ENCODE measurements around the gene DAZAP1.

DAZAP1 gene

DNA sequence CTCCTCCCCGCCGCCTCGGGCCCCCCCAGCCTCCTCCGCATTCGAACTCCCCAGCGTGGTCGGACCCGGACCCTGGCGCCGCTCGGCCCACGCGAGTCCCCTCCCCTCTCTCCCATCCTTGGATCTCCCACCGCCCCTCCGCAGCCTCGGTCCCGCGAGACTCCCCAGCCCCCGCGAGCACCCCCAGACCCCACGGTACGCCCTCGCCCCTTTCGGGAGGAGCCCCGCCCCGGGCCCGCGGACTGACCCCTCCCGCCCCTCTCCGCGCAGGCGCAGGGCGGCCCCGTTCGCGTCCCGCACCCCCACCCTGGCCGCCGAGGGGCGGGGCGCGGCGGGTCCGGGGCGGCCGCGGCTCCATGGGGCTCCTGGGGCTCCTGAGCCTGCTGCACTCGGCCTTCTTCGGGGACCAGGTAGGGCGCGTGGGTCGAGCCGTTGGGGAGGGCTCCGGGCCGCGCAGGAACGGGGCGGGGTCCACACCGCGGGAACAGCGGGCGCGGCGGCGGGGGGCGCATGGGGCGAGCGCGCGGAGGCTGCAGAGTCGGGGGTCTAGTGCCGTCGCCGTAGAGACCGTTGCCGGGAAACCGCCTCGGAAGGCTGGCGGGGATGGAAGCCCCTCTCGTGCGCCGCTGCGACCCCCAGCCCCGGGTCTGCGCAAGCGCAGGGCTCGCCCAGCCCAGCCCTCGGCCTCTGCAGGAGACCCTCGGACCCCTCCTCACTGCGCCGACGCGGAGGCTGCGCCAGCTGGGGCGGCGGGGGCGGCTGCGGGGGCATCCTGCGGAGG, 38.7 kb downstream of the DAZAP1 start:
- DNase-seq = no peak

DNA sequence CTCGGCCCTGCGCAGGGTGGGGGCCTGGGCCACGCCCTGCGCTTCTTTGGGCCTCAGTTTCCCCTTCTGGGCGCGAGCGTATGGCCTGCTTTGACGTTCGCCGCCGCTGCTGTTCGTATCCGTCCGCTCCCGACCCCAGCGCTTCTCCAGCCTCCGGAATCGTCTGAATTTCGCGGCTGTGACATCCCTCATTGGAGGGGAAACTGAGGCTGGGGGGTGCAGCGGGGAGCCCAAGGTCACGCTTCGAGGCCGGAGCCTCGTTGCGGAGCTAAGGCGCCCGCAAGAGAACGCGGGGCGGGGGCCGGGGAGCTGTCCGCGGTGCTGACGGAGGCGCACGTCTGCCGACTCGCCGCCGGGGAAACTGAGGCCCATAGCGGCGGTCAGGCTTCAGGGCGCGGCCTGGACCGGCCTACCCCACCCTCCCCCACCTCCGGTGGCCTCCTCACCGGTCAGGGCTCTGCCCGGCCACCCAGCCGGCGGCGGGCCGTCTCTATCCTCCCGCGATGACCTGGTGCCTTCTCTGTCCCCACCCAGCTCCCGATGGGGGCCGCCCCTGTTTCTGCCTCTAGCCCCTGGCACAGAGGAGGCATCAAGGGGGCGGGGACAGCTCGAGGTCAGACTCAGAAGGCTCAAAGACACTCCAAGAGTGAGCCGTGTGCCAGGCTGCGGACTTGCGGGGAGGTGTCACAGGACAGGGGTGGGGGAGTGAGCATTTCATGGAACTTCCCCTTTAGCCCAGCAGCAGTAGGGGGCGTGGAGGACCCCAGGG, 39.5 kb downstream of the DAZAP1 start:
- no peak for DNase-seq

DNA sequence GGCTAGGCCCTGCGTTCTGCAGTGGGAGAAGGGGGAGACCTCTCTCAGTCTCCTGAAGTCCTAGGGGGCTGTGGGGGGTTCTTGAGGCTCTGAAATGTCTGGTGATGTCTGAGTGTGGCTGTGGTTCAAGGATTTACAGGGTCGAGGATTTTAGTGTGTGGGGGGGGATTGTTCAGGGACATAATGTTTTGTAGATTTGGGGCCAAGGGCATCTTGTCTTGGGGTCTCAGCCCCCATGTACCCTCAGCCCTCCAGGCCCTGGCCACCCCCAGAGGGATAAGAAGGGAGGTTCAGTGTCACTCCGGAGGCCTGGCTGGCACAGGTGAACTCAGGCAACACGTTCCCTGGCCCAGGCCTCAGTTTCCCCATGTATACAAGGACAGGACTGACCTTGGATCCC, 40.1 kb downstream of the DAZAP1 start:
- DNase-seq = no peak

DNA sequence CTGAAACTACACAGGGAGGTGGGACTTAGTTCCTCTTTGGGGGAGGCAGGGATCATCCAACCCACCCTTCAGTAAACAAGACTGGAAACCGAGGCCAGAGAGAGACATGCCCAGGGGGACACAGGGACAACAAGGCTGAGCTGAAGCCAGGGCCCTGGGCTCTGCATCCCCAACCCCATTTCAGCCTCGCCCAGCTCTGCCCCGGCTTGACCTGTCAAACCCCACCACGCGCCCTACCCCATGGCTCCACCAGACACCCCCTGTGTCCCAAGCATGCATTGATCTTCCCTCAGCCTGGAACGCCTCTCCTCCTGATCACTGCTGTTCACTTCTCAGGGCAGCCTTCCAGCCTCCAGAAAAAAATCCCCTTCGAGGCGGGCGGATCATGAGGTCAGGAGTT, 40.6 kb downstream of the DAZAP1 start:
- DNase-seq = no peak

DNA sequence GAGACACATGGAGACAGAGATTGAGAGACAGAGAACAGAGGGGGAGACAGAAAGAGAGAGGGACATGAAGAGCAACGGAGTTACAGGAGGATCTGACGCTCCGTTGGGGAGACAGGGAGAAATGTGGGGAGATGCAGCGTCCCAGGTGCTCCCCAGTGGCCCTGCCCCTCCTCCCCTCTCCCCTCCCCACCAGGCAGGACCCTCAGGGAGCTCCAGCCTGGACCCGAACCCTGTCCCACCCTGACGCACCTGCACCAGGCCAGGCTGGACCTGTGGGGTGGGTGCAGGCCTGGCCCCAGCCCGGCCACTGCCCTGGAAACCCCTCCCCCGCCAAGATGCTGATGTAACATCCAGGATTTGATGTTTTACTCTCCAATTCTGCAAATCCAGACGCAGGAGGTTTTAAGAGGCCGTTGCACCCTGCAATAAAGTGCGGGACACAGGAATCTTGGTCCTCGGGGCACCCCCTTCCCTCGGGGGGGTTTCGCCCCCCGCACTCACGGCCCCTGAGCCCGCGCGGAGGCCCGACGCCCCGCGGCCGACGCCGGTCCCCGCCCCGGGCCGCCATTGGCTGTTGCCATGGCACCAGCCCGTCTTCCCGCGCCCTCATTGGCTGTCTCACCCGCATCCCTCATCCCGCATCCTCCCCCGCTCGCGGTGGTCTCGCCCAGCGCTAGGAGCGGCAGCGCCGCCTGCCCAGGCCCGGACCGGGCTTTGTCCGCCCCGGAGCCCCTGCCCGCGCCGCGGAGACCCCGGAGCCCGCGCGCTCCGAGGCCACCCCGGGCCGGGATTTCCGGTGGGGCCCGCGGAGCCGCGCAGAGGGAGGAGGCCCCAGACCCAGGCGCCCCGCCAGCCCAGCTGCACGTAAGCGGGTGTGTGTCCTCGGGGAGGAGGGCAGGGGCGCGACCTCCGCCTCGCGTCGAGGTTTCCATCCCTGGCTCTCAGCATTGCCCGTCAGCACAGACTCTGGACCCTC, 42.4 kb downstream of the DAZAP1 start, which contains the start of gene APC2:
TSS of gene APC2 (plus strand) at position 655 of the 976 bp plus-strand sequence. CDS start 2,881 bp downstream, outside the sequence.
- no peak for DNase-seq

DNA sequence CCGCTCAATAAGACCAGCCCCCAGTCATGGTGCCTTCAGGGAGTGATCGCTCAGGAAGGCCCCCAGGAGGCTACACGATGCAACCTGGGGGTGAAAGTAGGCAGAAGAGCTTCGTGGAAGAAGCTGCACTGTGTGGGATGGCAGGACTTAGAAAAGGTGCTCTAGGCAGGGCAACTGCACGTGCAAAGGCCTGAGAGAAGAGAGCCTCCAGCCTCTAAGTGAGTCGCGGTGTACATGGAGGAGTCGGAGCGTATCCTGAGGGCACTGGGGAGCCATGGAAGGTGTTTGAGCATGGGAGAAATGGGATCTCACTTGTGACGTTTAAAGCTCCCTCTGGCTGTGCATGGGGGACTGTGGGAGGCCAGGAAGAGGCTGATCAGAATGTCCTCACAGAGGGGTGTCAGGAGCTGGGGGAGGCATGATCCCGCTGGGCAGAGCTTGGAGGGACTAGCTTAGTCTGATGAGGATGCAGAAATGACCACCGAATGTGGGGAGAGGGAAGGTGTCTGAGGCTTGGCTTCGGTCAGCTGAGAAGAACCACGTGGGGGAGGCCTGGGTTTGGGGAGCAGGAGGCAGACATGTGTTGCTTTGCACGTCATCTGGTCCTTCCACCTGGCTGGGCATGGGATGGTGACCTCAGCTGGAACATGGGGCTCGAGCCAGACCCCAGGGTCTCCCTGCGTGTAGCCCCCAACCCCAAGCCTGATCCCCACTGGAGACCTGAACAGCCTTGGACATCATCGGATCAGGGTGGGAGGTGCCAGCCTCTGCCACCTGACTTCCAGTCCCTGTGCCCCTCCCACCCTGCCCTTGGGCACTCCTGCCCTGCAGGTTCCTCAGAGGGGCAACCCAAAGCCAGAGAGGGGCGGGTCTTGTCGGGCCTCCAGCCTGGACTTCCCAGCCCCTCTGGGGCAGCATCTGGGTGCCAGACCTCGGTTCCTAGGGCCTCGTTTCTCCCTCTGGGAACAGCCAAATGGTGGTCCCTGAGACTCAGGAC, 43.6 kb downstream of the DAZAP1 start:
- DNase-seq = no peak

DNA sequence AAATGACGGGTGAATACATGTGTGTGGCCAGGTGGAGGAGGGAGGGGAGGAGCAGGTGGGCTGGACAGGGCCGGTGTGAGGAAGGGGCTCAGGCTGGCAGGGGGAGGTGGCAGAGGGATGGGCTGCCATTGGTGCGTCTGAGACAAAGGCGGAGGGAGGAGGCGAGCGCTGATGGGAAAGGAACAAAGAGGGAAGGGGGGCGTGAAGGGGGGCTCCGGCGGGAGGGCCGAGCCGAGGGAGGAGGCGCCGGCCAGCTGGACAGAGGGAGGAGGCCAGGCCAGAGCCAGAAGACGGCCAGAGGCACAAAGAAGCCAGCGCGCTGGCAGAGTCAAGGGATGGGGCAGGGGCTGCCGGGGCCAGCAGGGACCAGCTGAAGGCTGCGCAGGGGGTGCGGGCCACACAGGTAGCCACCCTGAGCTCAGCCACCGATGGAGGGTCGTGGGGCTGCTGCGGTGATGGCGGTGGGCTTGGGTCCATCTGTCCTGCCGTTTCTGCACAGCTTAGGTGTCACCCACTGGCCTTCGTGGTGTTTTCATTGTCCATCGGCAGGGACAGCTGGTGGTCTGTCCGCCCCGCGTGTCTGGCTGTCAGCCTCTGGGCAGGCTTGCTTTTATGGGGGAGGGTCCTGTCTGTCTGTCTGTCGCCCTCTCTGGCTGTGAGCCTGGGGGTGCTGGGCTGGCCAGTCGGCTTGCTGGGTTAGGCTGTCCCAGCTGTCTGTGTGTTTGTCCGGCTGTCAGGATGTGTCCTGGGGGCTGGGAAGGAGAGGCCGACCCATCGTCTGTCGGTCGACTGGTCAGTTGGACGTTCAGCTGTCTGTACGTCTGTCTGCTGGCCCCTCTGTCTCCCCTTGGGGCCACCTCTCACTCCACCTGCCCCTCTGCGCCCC, 44.8 kb downstream of the DAZAP1 start:
- no peak for DNase-seq

DNA sequence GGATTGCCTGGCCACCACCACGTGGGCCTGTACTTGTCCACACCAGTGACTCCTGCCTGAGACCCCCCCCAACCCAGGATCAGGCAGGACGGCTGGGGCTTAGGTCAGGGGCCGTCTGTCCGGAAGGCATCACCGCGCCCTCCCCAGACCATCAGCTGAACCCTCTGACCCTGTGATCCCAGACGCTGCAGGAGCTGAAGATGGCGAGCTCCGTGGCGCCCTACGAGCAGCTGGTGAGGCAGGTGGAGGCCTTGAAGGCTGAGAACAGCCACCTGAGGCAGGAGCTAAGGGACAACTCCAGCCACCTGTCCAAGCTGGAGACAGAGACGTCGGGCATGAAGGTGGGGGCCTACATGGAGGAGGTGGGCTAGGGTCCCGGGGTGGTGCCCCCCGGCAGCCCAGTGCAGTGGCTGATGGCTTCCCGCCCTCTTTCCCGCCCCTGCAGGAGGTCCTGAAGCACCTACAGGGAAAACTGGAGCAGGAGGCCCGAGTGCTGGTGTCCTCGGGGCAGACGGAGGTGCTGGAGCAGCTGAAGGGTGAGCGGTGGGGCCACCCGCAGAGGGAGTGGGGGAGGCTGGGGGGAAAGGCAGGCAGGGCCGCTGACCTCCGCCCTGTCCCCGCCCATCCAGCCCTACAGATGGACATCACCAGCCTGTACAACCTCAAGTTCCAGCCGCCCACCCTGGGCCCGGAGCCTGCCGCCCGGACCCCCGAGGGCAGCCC, 45.6 kb downstream of the DAZAP1 start:
- DNase-seq = no peak

DNA sequence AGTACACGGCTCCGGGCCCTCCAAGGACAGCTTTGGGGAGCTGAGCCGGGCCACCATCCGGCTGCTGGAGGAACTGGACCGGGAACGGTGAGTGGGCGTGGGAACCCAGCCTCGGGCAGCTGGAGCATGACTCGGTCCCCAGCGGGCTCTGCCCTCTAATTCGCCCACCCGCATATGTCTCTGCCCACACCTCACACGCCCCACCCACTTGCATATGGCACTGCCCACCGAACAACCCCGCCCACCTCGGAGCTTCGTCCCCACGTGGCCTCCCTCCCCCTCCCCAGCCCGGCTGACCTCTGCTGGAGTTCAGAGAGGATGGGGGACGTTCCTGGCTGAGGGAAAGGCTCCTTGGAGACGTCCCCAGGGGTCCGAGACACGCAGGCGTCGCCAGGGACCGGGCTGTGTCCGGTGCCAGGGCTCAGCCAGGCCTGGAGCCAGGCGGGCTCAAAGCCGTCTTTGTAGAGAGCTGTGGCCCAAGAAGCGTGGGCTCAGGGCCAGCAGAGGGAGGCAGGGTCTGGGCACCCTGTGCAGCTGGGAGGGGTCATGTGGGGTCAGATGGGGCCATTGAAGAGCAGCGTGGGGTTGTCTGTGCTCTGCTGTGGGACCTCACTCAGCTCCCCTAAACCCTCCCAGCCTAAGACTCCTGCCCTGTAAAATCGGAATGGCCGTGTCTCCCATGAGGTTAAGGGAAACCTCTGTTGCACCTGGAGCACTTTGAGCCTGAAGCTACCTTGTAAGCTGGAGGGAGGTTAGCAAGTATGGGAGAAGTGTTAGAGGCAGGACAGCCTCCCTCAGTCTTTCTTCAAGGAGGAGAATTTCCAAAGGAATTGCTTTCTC, 46.4 kb downstream of the DAZAP1 start:
- no peak for DNase-seq

DNA sequence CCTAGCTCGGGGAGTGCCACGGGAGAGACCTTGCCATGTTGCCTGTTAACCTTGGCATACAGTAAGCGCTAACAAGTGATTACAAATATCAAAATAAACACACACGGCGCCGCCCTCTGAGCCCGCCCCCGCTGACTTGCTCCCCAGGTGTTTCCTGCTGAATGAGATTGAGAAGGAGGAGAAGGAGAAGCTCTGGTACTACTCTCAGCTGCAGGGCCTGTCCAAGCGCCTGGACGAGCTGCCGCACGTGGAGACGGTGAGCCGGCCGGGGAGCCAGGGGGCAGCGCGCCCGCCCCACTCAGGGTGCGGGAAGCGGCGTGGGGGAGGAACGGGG, 47.6 kb downstream of the DAZAP1 start:
- no peak for DNase-seq

DNA sequence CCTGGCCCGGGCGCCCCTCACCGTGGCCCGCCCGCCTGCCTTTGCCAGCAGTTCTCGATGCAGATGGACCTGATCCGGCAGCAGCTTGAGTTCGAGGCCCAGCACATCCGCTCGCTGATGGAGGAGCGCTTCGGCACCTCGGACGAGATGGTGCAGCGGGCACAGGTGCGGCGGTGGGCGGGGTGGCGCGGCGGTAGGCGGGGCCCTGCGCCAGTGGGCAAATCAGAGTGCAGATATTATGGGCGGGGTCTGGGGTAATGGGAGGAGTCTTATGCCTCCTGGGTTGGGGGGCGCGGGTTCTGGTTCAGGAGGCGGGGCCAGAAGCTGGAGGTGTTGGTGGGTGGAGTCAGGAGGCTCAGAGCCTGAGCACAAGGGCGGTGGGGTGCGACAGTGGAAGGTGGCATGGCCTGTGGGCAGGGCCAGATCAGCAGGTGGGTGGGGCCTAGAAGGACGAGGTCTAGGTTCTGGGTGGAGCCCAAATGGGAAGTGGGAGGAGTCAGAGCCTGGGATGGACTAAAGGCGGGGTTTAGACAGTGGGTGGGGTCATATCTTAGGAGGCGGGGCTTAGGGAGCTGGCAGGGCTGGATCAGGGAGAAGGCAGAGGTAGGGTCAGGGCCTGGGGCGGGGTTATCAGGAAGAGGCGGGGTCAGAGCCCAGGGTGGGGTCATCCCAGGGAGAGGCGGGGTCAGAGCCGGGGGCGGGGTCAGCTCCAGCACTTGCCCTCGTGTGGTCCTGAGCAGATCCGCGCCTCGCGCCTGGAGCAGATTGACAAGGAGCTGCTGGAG, 48.1 kb downstream of the DAZAP1 start:
- DNase-seq = peak; percentile 59

DNA sequence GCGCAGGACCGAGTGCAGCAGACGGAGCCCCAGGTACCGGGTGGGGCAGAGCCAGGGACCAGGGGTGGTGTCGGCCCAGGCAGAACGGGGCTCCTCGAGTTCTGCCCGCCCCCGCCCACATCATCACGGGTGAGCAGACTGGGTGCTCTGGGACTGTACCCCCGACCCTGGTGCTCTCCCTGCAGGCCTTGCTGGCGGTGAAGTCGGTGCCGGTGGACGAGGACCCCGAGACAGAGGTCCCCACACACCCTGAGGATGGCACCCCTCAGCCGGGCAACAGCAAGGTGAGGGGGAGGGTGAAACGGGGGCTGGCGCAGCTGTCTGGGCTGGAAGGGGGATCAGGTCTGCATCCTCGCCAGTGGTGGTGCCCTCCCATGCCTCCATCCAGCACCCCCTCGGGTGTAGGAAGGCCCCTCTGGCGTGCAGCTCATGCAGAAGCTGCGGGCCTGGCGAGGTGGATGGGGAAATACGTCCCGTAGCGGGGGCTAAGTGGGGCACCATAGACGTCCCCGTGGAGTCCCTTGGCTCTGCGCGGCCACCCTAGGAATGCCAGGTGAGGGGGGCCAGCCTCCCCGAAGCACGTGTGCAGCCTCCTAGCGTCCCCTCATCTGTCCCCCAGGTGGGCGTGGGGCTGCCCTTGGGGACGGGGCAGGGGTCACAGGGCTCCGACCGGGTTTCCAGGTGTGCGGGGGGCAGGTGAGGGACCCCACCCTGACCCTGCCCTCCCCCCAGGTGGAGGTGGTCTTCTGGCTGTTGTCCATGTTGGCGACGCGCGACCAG, 48.9 kb downstream of the DAZAP1 start:
- DNase-seq = no peak

DNA sequence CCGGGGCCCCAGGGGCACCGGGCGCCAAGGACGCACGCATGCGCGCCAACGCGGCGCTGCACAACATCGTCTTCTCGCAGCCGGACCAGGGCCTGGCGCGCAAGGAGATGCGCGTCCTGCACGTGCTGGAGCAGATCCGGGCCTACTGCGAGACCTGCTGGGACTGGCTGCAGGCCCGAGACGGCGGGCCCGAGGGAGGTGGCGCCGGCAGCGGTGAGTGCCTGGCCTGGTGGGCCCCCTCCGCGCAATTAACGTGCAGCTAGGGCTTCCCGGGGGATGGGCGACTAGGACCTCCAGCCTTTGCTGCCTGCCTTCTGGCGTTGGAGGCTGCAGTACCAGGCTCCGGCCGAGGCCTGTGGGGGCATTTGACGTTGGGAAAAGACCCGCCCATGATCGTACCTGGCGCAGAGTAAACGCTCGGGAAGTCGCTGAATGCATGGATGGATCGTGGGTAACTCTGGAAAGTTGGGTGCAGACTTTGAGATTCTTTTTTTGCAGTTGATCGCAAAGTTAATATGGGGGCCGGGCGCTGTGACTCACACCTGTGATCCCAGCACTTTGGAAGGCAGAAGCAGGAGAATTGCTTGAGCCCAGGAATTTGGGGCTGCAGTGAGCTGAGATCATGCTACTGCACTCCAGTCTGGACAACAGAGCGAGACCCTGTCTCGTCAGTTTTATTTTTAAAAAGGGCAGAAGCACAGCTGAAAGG, 49.8 kb downstream of the DAZAP1 start:
- no peak for DNase-seq

DNA sequence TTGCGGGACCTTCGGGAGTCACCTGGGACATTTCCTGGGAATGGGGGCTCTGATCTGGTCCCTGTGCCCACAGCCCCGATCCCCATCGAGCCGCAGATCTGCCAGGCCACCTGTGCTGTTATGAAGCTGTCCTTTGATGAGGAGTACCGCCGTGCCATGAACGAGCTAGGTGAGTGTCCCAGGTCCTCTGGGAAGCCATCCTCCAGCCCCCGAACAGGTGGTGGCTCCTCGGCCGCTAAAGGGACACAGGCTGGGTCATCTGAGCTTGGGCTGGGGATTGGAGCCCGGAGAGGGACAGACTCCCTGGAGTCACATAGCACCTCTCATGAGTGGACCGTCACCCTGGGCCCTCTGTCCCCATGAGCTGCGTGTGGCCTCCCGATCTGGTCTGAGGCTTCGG, 50.5 kb downstream of the DAZAP1 start:
- no peak for DNase-seq

DNA sequence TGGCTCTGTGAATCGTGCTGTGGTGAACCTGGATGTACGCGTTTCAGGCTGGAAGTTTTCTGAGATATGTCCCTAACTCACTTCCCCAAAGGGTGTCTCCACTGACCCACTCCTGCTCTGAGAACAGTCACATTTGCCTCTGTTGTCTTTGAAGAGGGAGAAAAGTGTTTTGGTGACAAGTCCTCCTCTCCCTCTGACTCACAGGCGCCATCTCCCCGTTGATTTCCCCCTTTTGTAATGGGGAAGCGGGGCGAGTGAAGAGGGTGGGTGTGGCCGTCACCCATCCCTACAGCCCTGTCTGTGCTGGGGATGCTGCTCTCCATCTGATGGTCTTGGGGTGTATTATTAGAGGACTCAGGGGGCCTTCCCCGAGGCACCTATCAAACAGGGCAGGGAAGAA, 52.1 kb downstream of the DAZAP1 start:
- DNase-seq = no peak

DNA sequence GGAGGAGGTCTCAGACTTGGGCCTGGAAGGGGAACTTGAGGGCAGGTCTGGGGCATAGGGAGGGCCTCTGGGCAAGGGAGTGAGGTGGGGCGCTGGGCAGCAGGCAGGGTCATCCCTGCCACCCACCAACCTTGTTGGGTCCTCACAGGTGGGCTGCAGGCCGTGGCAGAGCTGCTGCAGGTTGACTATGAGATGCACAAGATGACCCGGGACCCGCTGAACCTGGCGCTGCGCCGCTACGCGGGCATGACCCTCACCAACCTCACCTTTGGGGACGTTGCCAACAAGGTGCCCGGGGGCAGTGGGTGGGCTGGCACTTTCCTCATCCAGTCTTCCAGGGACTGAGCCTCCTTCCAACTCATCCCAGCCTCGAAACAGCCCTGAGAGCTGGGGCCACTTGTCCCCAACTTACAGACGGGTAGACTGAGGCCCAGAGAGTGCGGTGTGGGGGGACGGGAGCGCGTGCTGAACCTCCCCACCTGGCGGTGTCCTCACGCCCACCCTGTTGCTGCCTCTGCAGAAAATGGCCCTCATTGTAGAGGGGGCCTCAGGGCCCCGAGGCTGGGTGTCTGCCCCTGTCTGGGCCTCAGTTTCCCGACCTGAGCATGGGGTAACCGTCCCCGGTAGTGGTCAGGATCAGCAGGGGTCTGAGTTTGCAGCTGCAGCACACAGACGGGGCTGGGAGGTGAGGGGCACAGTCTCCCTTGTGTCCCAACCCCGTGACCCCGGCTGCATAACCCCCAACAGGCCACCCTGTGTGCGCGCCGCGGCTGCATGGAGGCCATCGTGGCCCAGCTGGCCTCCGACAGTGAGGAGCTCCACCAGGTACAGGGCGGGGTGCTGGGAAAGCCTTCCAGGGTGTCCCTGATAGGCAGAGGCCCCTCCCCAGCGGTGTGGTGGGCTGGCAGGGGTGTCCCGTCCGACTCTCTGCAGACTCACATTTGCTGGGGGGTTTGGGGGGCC, 52.9 kb downstream of the DAZAP1 start:
- DNase-seq = no peak

Data from activated T-cell treated with anti-CD3 and anti-CD28 coated beads, Interleukin-2, amount 50 U/mL, for 1 hour (primary cell).